ENCODE results near the gene OR1F1.

DNA sequence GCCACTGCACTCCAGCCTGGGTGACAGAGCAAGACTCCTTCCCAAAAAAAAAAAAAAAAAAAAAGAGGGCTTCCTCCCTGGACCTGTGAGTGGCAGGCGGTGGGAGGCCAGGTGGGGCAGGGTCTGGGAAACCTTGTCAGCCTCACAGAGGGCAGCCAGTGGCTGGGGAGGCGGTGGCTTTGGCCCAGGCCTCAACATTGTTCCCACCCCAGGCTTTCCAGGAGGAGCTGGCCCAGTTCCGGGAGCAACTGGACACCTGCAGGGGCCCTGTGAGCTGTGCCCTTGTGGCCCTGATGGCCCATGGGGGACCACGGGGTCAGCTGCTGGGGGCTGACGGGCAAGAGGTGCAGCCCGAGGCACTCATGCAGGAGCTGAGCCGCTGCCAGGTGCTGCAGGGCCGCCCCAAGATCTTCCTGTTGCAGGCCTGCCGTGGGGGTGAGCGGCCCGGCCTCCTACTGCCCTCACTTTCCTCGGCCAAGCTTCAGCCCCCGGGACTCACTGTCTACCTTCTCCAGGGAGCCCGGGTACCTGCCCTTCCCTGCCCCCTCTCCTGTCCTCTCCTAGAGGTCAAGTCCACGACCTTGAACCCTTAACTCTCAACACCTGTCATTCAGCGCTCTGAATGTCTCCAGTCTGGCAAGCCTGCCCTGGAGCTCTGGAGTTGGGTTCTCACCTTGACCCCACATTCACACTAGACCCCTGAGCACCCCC, 40.8 kb upstream of the OR1F1 start:
- no peak for TF ChIP-seq CTCF (conservative IDR thresholded peaks at IDR 0.05 in 1 of 2, IDR thresholded peaks at IDR 0.05 in 1 of 2; ENCODE audit: extremely low read depth in 1 of 2, insufficient read depth in 1 of 2, low read depth in 1 of 2, low read length in 2 of 2)
- TF ChIP-seq EZH2 (IDR thresholded peaks at IDR 0.05; ENCODE audit: borderline replicate concordance, low read length): no peak
